GM19099 (cell line): ENCODE results near the gene SLC26A4.

ENCODE experiments used
- POLR2A ChIP-seq: IDR thresholded peaks from 3 replicates; pipeline ENCODE4 v1.6.1; 2011; ENCODE audit warnings: low read depth; ENCODE audit not compliant: insufficient read length; ENCODE audit errors: extremely low read depth

The SLC26A4 gene

GRCh38 chr7:107643407-107643806 lies 17.2 kb upstream of the SLC26A4 start:
- no peak for TF ChIP-seq POLR2A

GRCh38 chr7:107643938-107644308 lies 16.7 kb upstream of the SLC26A4 start:
- no peak for TF ChIP-seq POLR2A

GRCh38 chr7:107644309-107644974 lies 16.2 kb upstream of the SLC26A4 start:
- TF ChIP-seq POLR2A, result no peak

- TF ChIP-seq POLR2A, result no peak
These were observed 8.0 kb upstream of the SLC26A4 start for GRCh38 chr7:107652642-107653041.

GRCh38 chr7:107658467-107658866 lies 2.2 kb upstream of the SLC26A4 start:
- TF ChIP-seq POLR2A, result no peak

GRCh38 chr7:107659666-107660065 lies 962 bp upstream of the SLC26A4 start:
- TF ChIP-seq POLR2A, result no peak

GRCh38 chr7:107661081-107661864 lies 645 bp downstream of the SLC26A4 start:
- no peak for TF ChIP-seq POLR2A

GRCh38 chr7:107661865-107662379 lies 1.3 kb downstream of the SLC26A4 start:
- TF ChIP-seq POLR2A, result no peak

- no peak for TF ChIP-seq POLR2A
These were observed 2.6 kb downstream of the SLC26A4 start for GRCh38 chr7:107663196-107663595.

- no peak for TF ChIP-seq POLR2A
These were observed 6.2 kb downstream of the SLC26A4 start for GRCh38 chr7:107666790-107667189.

GRCh38 chr7:107667341-107667740 lies 6.7 kb downstream of the SLC26A4 start:
- TF ChIP-seq POLR2A, result no peak

- TF ChIP-seq POLR2A, result no peak
These were observed 7.7 kb downstream of the SLC26A4 start for GRCh38 chr7:107668296-107668695.

- no peak for TF ChIP-seq POLR2A
These were observed 11.6 kb downstream of the SLC26A4 start for GRCh38 chr7:107672183-107672582.

GRCh38 chr7:107676249-107676648 lies 15.6 kb downstream of the SLC26A4 start:
- TF ChIP-seq POLR2A, result no peak

GRCh38 chr7:107678110-107678753 lies 17.6 kb downstream of the SLC26A4 start:
- TF ChIP-seq POLR2A, result no peak

- TF ChIP-seq POLR2A, result no peak
These were observed 19.9 kb downstream of the SLC26A4 start for GRCh38 chr7:107680478-107680877.
